Measurements from ENCODE around the gene SYT1.
"Not testable (repeated sequence)": the region's sequence is repeated elsewhere in the genome, so short reads cannot be mapped to it uniquely, and the experiment has no call there.

The SYT1 gene

GRCh38 chr12:78977304-78977867 is 112.8 kb downstream of the SYT1 start:
- DNase-seq, result peak; percentile 51

- DNase-seq, result no peak
Observed at GRCh38 chr12:78994168-78994791, 129.7 kb downstream of the SYT1 start.

GRCh38 chr12:79000501-79000900 is 135.9 kb downstream of the SYT1 start:
- no peak for DNase-seq

- no peak for DNase-seq
Observed at GRCh38 chr12:79001404-79001803, 136.8 kb downstream of the SYT1 start.

- DNase-seq, result peak; percentile 21
Observed at GRCh38 chr12:79006306-79006705, 141.7 kb downstream of the SYT1 start.

- DNase-seq, result no peak
Observed at GRCh38 chr12:79008591-79008990, 144.0 kb downstream of the SYT1 start.

- DNase-seq, result no peak
Observed at GRCh38 chr12:79012636-79013035, 148.1 kb downstream of the SYT1 start.

GRCh38 chr12:79016181-79016580 is 151.6 kb downstream of the SYT1 start:
- no peak for DNase-seq

- DNase-seq, result no peak
Observed at GRCh38 chr12:79019672-79020071, 155.1 kb downstream of the SYT1 start.

GRCh38 chr12:79020106-79020505 is 155.5 kb downstream of the SYT1 start:
- peak; percentile 31 for DNase-seq

GRCh38 chr12:79021021-79021420 is 156.4 kb downstream of the SYT1 start:
- no peak for DNase-seq

GRCh38 chr12:79023261-79023660 is 158.7 kb downstream of the SYT1 start:
- DNase-seq, result no peak

- DNase-seq, result no peak
Observed at GRCh38 chr12:79023784-79024183, 159.2 kb downstream of the SYT1 start.

- DNase-seq, result no peak
Observed at GRCh38 chr12:79033788-79034187, 169.2 kb downstream of the SYT1 start.

- not testable (repeated sequence) for DNase-seq
Observed at GRCh38 chr12:79044748-79045147, 180.2 kb downstream of the SYT1 start.

- not testable (repeated sequence) for DNase-seq
Observed at GRCh38 chr12:79045149-79045703, 180.7 kb downstream of the SYT1 start.

GRCh38 chr12:79046021-79046420 is 181.4 kb downstream of the SYT1 start:
- DNase-seq, result no peak

GRCh38 chr12:79048962-79049361 is 184.4 kb downstream of the SYT1 start:
- no peak for DNase-seq

GRCh38 chr12:79053394-79053793 is 188.8 kb downstream of the SYT1 start:
- no peak for DNase-seq

- DNase-seq, result no peak
Observed at GRCh38 chr12:79055926-79056674, 191.5 kb downstream of the SYT1 start.

GRCh38 chr12:79056775-79057174 is 192.2 kb downstream of the SYT1 start:
- no peak for DNase-seq

- DNase-seq, result no peak
Observed at GRCh38 chr12:79057540-79057939, 193.0 kb downstream of the SYT1 start.

- peak; percentile 43 for DNase-seq
Observed at GRCh38 chr12:79058342-79058741, 193.8 kb downstream of the SYT1 start.

GRCh38 chr12:79059557-79059956 is 195.0 kb downstream of the SYT1 start:
- no peak for DNase-seq
